Lung (tissue), 12 donors: ENCODE results near the gene DLL1. TPM values are rescaled to one million over a fixed set of nuclear protein-coding genes. Genes with fewer than 3 reads are reported as not detected.
A peak's percentile ranks its signal among the peaks of the same experiment; 100 is the strongest.

Experiments
- ATAC-seq: fragments of 200-7000 bp; cut with Tn5 transposase; one replicate; pipeline ENCODE4 v1.9.1; 2020; ENCODE audit warnings: moderate number of reproducible peaks; ENCODE audit not compliant: insufficient read depth, low FRiP score
- DNase-seq, 3 donors: peaks; one replicate each; pipeline ENCODE4 v3.0.0-alpha.2; 2013 to 2017
- H3K27ac ChIP-seq, 2 donors: one replicate each; pipeline ENCODE4 v1.5.1; 2013; ENCODE audit warnings: mild to moderate bottlenecking in 2 of 2, moderate library complexity in 2 of 2, control low read depth in 1 of 2, inconsistent platforms in 1 of 2, low read depth in 1 of 2, low read length in 1 of 2
- H3K27me3 ChIP-seq, 3 donors: one replicate each; pipeline ENCODE4 v1.5.1; 2013; ENCODE audit warnings: low read length in 2 of 3; ENCODE audit not compliant: control insufficient read depth in 3 of 3, insufficient read depth in 3 of 3
- H3K36me3 ChIP-seq, 4 donors: one replicate each; pipeline ENCODE4 v1.5.1; 2013; ENCODE audit warnings: low read length in 4 of 4, mild to moderate bottlenecking in 1 of 4, moderate library complexity in 1 of 4; ENCODE audit not compliant: control insufficient read depth in 4 of 4, insufficient read depth in 4 of 4
- H3K4me1 ChIP-seq, 5 donors: one replicate each; pipeline ENCODE4 v1.5.1; 2013; ENCODE audit warnings: low read length in 5 of 5, mild to moderate bottlenecking in 2 of 5, moderate library complexity in 1 of 5; ENCODE audit not compliant: control insufficient read depth in 5 of 5, insufficient read depth in 5 of 5
- H3K4me3 ChIP-seq: one replicate; pipeline ENCODE4 v1.5.1; 2013; ENCODE audit warnings: mild to moderate bottlenecking, control low read depth, moderate library complexity
- H3K9ac ChIP-seq, 2 donors: one replicate each; pipeline ENCODE4 v1.5.1; 2013; ENCODE audit warnings: low read length in 2 of 2, control low read depth in 1 of 2; ENCODE audit not compliant: insufficient read depth in 1 of 2
- H3K9me3 ChIP-seq, 4 donors: one replicate each; pipeline ENCODE4 v1.5.1; 2013; ENCODE audit warnings: low read length in 3 of 4, mild to moderate bottlenecking in 1 of 4, moderate library complexity in 1 of 4; ENCODE audit not compliant: control insufficient read depth in 4 of 4, insufficient read depth in 3 of 4
- CTCF ChIP-seq: IDR thresholded peaks from 2 replicates; pipeline ENCODE4 v1.5.1; 2012; ENCODE audit warnings: mild to moderate bottlenecking; ENCODE audit errors: control extremely low read depth, extremely low read depth
- WGBS, 2 donors: extraction: QIAGEN DNeasy Blood & Tissue Kit; methylation state at CpG; one replicate each; pipeline ENCODE4 v1.1.7; 2013; 5-methylcytosine and 5-hydroxymethylcytosine counted together
- polyA plus RNA-seq, 2 donors: library from polyadenylated mRNA; stranded (reverse); fragments of 200-250 nt; gene quantifications; one replicate each; pipeline ENCODE4 v1.2.1, GENCODE V29; 2013
- total RNA-seq, 2 donors: library from RNA; depleted of rRNA in 1 of 2; stranded (reverse); fragments of >200 nt in 1 of 2; gene quantifications; one replicate each; pipeline ENCODE4 v1.2.1, GENCODE V29; 2014 to 2021
- donor health status: control.
- donor health status: control.
- donor health status: Bipolar disorder and iron deficiency.
- donor health status: healthy.
- donor health status: DM: yes; HTN: yes; CAD: no.

The DLL1 gene
- total and polyA plus RNA-seq, 4 donors = 6.2 to 16.9 (median 13.2) TPM

DNA sequence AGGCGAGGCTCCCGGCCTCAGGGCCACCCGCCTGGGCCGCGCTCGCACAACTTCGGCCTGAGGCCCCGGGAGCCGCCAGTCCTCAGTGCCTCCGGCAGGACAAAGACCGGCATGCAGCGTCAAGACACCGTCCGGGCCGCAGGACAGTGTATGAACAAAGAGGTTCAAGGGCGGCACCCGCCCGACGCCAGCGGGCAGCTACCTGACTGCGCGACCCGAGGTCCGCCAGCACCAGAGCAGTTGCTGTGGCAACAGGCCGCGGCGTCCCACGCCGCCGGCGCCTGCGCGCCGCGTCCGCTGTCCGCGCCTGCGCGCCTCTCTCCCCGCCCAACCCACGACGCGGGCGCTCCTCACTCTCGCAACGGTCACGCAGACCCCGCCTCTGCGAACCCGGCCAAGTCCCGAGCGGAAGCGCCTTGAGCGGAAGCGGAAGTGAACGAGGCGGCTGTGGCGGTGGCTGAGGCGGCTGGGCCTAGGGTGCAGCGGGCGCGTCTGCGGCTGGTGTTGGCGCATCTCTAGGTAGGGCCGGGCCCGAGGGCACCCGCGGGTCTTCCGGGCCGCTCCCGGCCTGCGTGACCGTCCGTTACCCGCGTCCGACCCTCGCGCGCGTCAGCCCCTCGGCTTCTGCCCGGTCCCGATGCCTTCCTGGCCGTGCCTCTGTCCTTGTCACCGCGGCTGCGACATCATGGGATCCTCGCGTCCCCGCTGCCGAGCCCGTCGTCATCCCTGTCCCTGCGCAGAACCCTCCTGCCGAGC, 15.6 kb upstream of the DLL1 start, which contains the start of gene FAM120B:
TSS of gene FAM120B (plus strand) at position 435 of the 756 bp plus-strand sequence. CDS start 10,633 bp downstream, outside the sequence.
- Histone ChIP-seq H3K27ac (peak within 1 kb of the TSS; percentile 92 to 96), H3K36me3 (peaks cover 0 to 8% (median 0%) of the 10 kb centered on the region in 4 donors), H3K27me3 (no peaks in the 10 kb centered on the region), H3K9ac (peak within 1 kb of the TSS; percentile 92 to 96), H3K9me3 (no peaks in the 10 kb centered on the region), H3K4me3 (peak within 1 kb of the TSS; percentile 91), H3K4me1 (peaks cover 12 to 31% (median 19%) of the 10 kb centered on the region in 5 donors)
- TF ChIP-seq CTCF = no peak
- DNase-seq (peak; percentile 97 to 98 (median 97)), ATAC-seq (peak; percentile 99)
- WGBS, 2 donors = 0% methylated on average over 94 to 97 of the region's 97 CpGs

DNA sequence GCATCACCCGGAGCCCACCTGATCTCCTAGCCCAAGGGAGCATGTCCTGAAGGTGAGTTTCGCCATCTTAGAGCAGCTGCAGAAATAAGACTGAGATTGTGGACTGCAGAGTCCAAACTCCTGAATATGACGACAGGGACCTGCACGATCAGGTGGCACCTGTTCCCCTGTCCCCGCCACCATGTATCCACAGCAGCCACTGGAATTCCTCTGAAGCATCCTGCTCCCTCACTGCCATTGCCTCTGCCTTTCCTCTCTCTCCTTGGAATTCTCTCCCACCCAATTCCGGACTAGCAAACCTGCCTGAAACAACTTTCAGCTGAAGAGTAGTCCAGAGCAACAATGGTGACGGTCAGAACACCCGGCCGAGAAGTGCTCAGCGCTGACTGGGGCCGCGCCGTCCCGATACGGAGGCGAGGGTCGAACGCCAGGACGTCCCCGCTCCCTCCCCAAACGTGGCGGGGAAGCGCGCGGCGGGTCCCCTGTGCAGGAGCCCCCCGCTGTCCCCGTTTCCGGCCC, 15.0 kb upstream of the DLL1 start:
- H3K4me1 ChIP-seq = peaks cover 12 to 31% (median 19%) of the 10 kb centered on the region in 5 donors
- peaks cover 0 to 8% (median 0%) of the 10 kb centered on the region in 4 donors for H3K36me3 ChIP-seq
- peak overlapping the region in 1 of 2 donors; percentile 49 for H3K9ac ChIP-seq
- peaks cover 0 to under 1% (median 0%) of the 10 kb centered on the region in 3 donors for H3K27me3 ChIP-seq
- no peak for TF ChIP-seq CTCF
- DNase-seq (no peak), ATAC-seq (no peak)
- 13 to 14% methylated on average over 29 of the region's 29 CpGs for WGBS, 2 donors
- peak overlapping the region; percentile 77 to 84 for H3K27ac ChIP-seq
- H3K9me3 ChIP-seq = no peaks in the 10 kb centered on the region
- peak overlapping the region; percentile 91 for H3K4me3 ChIP-seq

DNA sequence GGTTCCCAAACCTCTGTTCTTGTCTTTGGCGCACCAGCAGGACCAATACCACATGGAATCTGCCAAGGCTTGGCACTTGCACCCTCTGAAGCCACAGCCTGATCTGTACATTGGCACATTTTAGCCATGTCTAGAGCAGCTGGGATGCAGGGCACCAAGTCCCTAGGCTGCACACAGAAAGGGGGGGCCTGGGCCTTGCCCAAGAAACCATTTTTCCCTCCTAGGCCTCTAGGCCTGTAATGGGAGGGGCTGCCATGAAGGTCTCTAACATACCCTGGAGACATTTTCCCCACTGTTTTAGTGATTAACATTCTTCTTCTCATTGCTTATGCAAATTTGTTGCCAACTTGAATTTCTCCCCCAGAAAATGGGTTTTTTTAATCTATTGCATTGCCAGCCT, 10.3 kb upstream of the DLL1 start:
- 91 to 100% methylated on average over 1 of the region's 1 CpG for WGBS, 2 donors
- DNase-seq = no peak
- no peak for ATAC-seq
- H3K27ac ChIP-seq = no peak overlapping the region
- no peak for TF ChIP-seq CTCF
- H3K9ac ChIP-seq = no peak overlapping the region
- no peaks in the 10 kb centered on the region for H3K36me3 ChIP-seq
- peaks cover 3 to 39% (median 34%) of the 10 kb centered on the region in 3 donors for H3K27me3 ChIP-seq
- peaks cover 0 to 26% (median 11%) of the 10 kb centered on the region in 5 donors for H3K4me1 ChIP-seq
- H3K9me3 ChIP-seq = peaks cover 0 to under 1% (median 0%) of the 10 kb centered on the region in 4 donors
- H3K4me3 ChIP-seq = no peak overlapping the region
